Memory B cell (primary cell): ENCODE results near the gene MYEF2.

Experiments
- ATAC-seq: fragments of 150-1000 bp; cut with Tn5 transposase; 2 replicates; pipeline ENCODE4 v1.10.0; 2021; ENCODE audit warnings: low read depth, mild to moderate bottlenecking, moderate library complexity
- DNase-seq, 2 donors: peaks; one replicate each; pipeline ENCODE4 v3.0.0; 2022; ENCODE audit warnings: low spot score in 2 of 2
- H3K27ac Mint-ChIP-seq: one replicate; pipeline ENCODE4 v1.8.0; 2022; ENCODE audit warnings: mild to moderate bottlenecking, moderate library complexity, mixed read lengths
- H3K27me3 Mint-ChIP-seq: one replicate; pipeline ENCODE4 v1.8.0; 2022; ENCODE audit warnings: mixed read lengths
- H3K36me3 Mint-ChIP-seq: one replicate; pipeline ENCODE4 v1.8.0; 2022; ENCODE audit warnings: mild to moderate bottlenecking, mixed read lengths
- H3K4me1 Mint-ChIP-seq: one replicate; pipeline ENCODE4 v1.8.0; 2022; ENCODE audit warnings: mixed read lengths
- H3K4me3 Mint-ChIP-seq: one replicate; pipeline ENCODE4 v1.8.0; 2022; ENCODE audit warnings: mild to moderate bottlenecking, moderate library complexity, mixed read lengths
- H3K9me3 Mint-ChIP-seq: one replicate; pipeline ENCODE4 v1.8.0; 2022; ENCODE audit warnings: mixed read lengths

MYEF2 gene

GRCh38 chr15:48177383-48177765 lies 721 bp downstream of the MYEF2 start:
- peaks cover 9% of the 10 kb centered on the region for H3K36me3 Mint-ChIP-seq
- H3K9me3 Mint-ChIP-seq, result no peaks in the 10 kb centered on the region
- ATAC-seq (peak; percentile 58), DNase-seq (no peak)
- peaks cover 12% of the 10 kb centered on the region for H3K4me1 Mint-ChIP-seq
- H3K4me3 Mint-ChIP-seq, result peak overlapping the region; percentile 94
- peaks cover 4% of the 10 kb centered on the region for H3K27me3 Mint-ChIP-seq
- H3K27ac Mint-ChIP-seq, result peak overlapping the region; percentile 98

GRCh38 chr15:48176957-48177356 lies 1.1 kb downstream of the MYEF2 start:
- H3K4me3 Mint-ChIP-seq, result peak overlapping the region; percentile 94

GRCh38 chr15:48176112-48176511 lies 2.0 kb downstream of the MYEF2 start:
- DNase-seq, result no peak
- peaks cover 12% of the 10 kb centered on the region for H3K4me1 Mint-ChIP-seq
- H3K9me3 Mint-ChIP-seq, result no peaks in the 10 kb centered on the region
- peaks cover under 1% of the 10 kb centered on the region for H3K27me3 Mint-ChIP-seq
- no peak for ATAC-seq
- H3K27ac Mint-ChIP-seq, result no peak overlapping the region
- peaks cover 9% of the 10 kb centered on the region for H3K36me3 Mint-ChIP-seq
- no peak overlapping the region for H3K4me3 Mint-ChIP-seq

More at GRCh38 chr15:48176957-48177356, 1.1 kb downstream of the MYEF2 start:
- DNase-seq (no peak), ATAC-seq (no peak)
- Mint-ChIP-seq H3K27ac (peak overlapping the region; percentile 98), H3K4me1 (peaks cover 12% of the 10 kb centered on the region), H3K36me3 (peaks cover 9% of the 10 kb centered on the region), H3K9me3 (no peaks in the 10 kb centered on the region), H3K27me3 (peaks cover 3% of the 10 kb centered on the region)

- peaks cover 9% of the 10 kb centered on the region for H3K36me3 Mint-ChIP-seq
- no peaks in the 10 kb centered on the region for H3K27me3 Mint-ChIP-seq
- ATAC-seq (no peak), DNase-seq (no peak)
- H3K27ac Mint-ChIP-seq, result no peak overlapping the region
- H3K4me1 Mint-ChIP-seq, result peaks cover 12% of the 10 kb centered on the region
- H3K9me3 Mint-ChIP-seq, result no peaks in the 10 kb centered on the region
- no peak overlapping the region for H3K4me3 Mint-ChIP-seq
Measured at GRCh38 chr15:48175126-48175525, 3.0 kb downstream of the MYEF2 start.

GRCh38 chr15:48170981-48171380 lies 7.1 kb downstream of the MYEF2 start:
- Mint-ChIP-seq H3K9me3 (no peaks in the 10 kb centered on the region), H3K27me3 (no peaks in the 10 kb centered on the region), H3K27ac (no peak overlapping the region), H3K4me3 (no peak overlapping the region), H3K4me1 (peaks cover 3% of the 10 kb centered on the region), H3K36me3 (peaks cover 15% of the 10 kb centered on the region)
- DNase-seq, result no peak
- no peak for ATAC-seq

GRCh38 chr15:48168616-48169015 lies 9.5 kb downstream of the MYEF2 start:
- H3K27ac Mint-ChIP-seq, result no peak overlapping the region
- no peaks in the 10 kb centered on the region for H3K27me3 Mint-ChIP-seq
- H3K4me1 Mint-ChIP-seq, result no peaks in the 10 kb centered on the region
- H3K4me3 Mint-ChIP-seq, result no peak overlapping the region
- peaks cover 15% of the 10 kb centered on the region for H3K36me3 Mint-ChIP-seq
- H3K9me3 Mint-ChIP-seq, result no peaks in the 10 kb centered on the region
- ATAC-seq (no peak), DNase-seq (no peak)

GRCh38 chr15:48153526-48153925 lies 24.6 kb downstream of the MYEF2 start:
- H3K9me3 Mint-ChIP-seq, result no peaks in the 10 kb centered on the region
- no peak overlapping the region for H3K27ac Mint-ChIP-seq
- H3K4me3 Mint-ChIP-seq, result no peak overlapping the region
- no peaks in the 10 kb centered on the region for H3K4me1 Mint-ChIP-seq
- peaks cover 21% of the 10 kb centered on the region for H3K36me3 Mint-ChIP-seq
- DNase-seq, result no peak
- no peaks in the 10 kb centered on the region for H3K27me3 Mint-ChIP-seq
- ATAC-seq, result no peak

GRCh38 chr15:48149858-48150257 lies 28.2 kb downstream of the MYEF2 start:
- ATAC-seq (no peak), DNase-seq (no peak)
- no peak overlapping the region for H3K4me3 Mint-ChIP-seq
- no peaks in the 10 kb centered on the region for H3K27me3 Mint-ChIP-seq
- H3K27ac Mint-ChIP-seq, result no peak overlapping the region
- peaks cover 2% of the 10 kb centered on the region for H3K4me1 Mint-ChIP-seq
- H3K9me3 Mint-ChIP-seq, result no peaks in the 10 kb centered on the region
- H3K36me3 Mint-ChIP-seq, result peaks cover 17% of the 10 kb centered on the region

- H3K27ac Mint-ChIP-seq, result no peak overlapping the region
- DNase-seq (no peak), ATAC-seq (no peak)
- H3K36me3 Mint-ChIP-seq, result peaks cover 15% of the 10 kb centered on the region
- H3K4me3 Mint-ChIP-seq, result no peak overlapping the region
- no peaks in the 10 kb centered on the region for H3K27me3 Mint-ChIP-seq
- no peaks in the 10 kb centered on the region for H3K9me3 Mint-ChIP-seq
- peaks cover 3% of the 10 kb centered on the region for H3K4me1 Mint-ChIP-seq
Measured at GRCh38 chr15:48147358-48147757, 30.7 kb downstream of the MYEF2 start.

- no peak for DNase-seq
- H3K27ac Mint-ChIP-seq, result no peak overlapping the region
- ATAC-seq, result no peak
- H3K4me1 Mint-ChIP-seq, result peaks cover 3% of the 10 kb centered on the region
- no peaks in the 10 kb centered on the region for H3K27me3 Mint-ChIP-seq
- H3K9me3 Mint-ChIP-seq, result no peaks in the 10 kb centered on the region
- H3K36me3 Mint-ChIP-seq, result peaks cover 8% of the 10 kb centered on the region
- H3K4me3 Mint-ChIP-seq, result no peak overlapping the region
Measured at GRCh38 chr15:48145923-48146322, 32.2 kb downstream of the MYEF2 start.

GRCh38 chr15:48144889-48145288 lies 33.2 kb downstream of the MYEF2 start:
- no peak overlapping the region for H3K4me3 Mint-ChIP-seq
- DNase-seq, result no peak

GRCh38 chr15:48143856-48144255 lies 34.2 kb downstream of the MYEF2 start:
- ATAC-seq, result no peak

More at GRCh38 chr15:48144889-48145288, 33.2 kb downstream of the MYEF2 start:
- no peak for ATAC-seq
- Mint-ChIP-seq H3K27ac (no peak overlapping the region), H3K36me3 (peaks cover 5% of the 10 kb centered on the region), H3K9me3 (no peaks in the 10 kb centered on the region), H3K27me3 (no peaks in the 10 kb centered on the region), H3K4me1 (peaks cover 3% of the 10 kb centered on the region)

GRCh38 chr15:48132874-48133273 lies 45.2 kb downstream of the MYEF2 start:
- H3K4me1 Mint-ChIP-seq, result no peaks in the 10 kb centered on the region
- peaks cover 1% of the 10 kb centered on the region for H3K27me3 Mint-ChIP-seq
- no peak overlapping the region for H3K27ac Mint-ChIP-seq
- H3K9me3 Mint-ChIP-seq, result no peaks in the 10 kb centered on the region
- H3K36me3 Mint-ChIP-seq, result no peaks in the 10 kb centered on the region
- H3K4me3 Mint-ChIP-seq, result no peak overlapping the region
- DNase-seq (no peak), ATAC-seq (no peak)

More at GRCh38 chr15:48143856-48144255, 34.2 kb downstream of the MYEF2 start:
- Mint-ChIP-seq H3K4me1 (peaks cover 3% of the 10 kb centered on the region), H3K27me3 (no peaks in the 10 kb centered on the region), H3K4me3 (no peak overlapping the region), H3K9me3 (no peaks in the 10 kb centered on the region), H3K27ac (no peak overlapping the region), H3K36me3 (no peaks in the 10 kb centered on the region)
- no peak for DNase-seq

- no peak for ATAC-seq
Measured at GRCh38 chr15:48131324-48131723, 46.8 kb downstream of the MYEF2 start.

GRCh38 chr15:48126667-48127355 lies 51.3 kb downstream of the MYEF2 start:
- Mint-ChIP-seq H3K27ac (no peak overlapping the region), H3K36me3 (no peaks in the 10 kb centered on the region), H3K27me3 (no peaks in the 10 kb centered on the region), H3K4me3 (no peak overlapping the region), H3K9me3 (no peaks in the 10 kb centered on the region), H3K4me1 (no peaks in the 10 kb centered on the region)
- DNase-seq (no peak), ATAC-seq (no peak)

More at GRCh38 chr15:48131324-48131723, 46.8 kb downstream of the MYEF2 start:
- Mint-ChIP-seq H3K9me3 (no peaks in the 10 kb centered on the region), H3K36me3 (no peaks in the 10 kb centered on the region), H3K4me1 (no peaks in the 10 kb centered on the region), H3K4me3 (no peak overlapping the region), H3K27me3 (peaks cover 1% of the 10 kb centered on the region), H3K27ac (no peak overlapping the region)
- DNase-seq, result no peak
